ENCODE data around the gene TRIOBP.
"Not testable (repeated sequence)": the region's sequence is repeated elsewhere in the genome, so short reads cannot be mapped to it uniquely, and the experiment has no call there.

Gene TRIOBP

GRCh38 chr22:37690901-37691504 lies 5.8 kb upstream of the TRIOBP start:
- no peak for DNase-seq

GRCh38 chr22:37692627-37693285 lies 4.1 kb upstream of the TRIOBP start:
- DNase-seq, result no peak

GRCh38 chr22:37694131-37694530 lies 2.7 kb upstream of the TRIOBP start:
- not testable (repeated sequence) for DNase-seq

GRCh38 chr22:37696260-37696656 lies 590 bp upstream of the TRIOBP start:
- not testable (repeated sequence) for DNase-seq

- DNase-seq, result no peak
Observed at GRCh38 chr22:37697538-37697835, 639 bp downstream of the TRIOBP start.

- no peak for DNase-seq
Observed at GRCh38 chr22:37701141-37701786, 4.4 kb downstream of the TRIOBP start.

- no peak for DNase-seq
Observed at GRCh38 chr22:37703906-37704305, 7.1 kb downstream of the TRIOBP start.

- no peak for DNase-seq
Observed at GRCh38 chr22:37704645-37705044, 7.8 kb downstream of the TRIOBP start.

GRCh38 chr22:37705205-37705604 lies 8.4 kb downstream of the TRIOBP start:
- DNase-seq, result no peak

GRCh38 chr22:37708580-37709444 lies 12.0 kb downstream of the TRIOBP start:
- no peak for DNase-seq

GRCh38 chr22:37709445-37709765 lies 12.6 kb downstream of the TRIOBP start:
- DNase-seq, result no peak

- DNase-seq, result no peak
Observed at GRCh38 chr22:37710675-37711074, 13.8 kb downstream of the TRIOBP start.

- DNase-seq, result no peak
Observed at GRCh38 chr22:37711490-37711889, 14.6 kb downstream of the TRIOBP start.

- no peak for DNase-seq
Observed at GRCh38 chr22:37713761-37714160, 16.9 kb downstream of the TRIOBP start.

- DNase-seq, result no peak
Observed at GRCh38 chr22:37714634-37715033, 17.8 kb downstream of the TRIOBP start.

- no peak for DNase-seq
Observed at GRCh38 chr22:37715760-37716159, 18.9 kb downstream of the TRIOBP start.

- no peak for DNase-seq
Observed at GRCh38 chr22:37716708-37717107, 19.9 kb downstream of the TRIOBP start.

- DNase-seq, result not testable (repeated sequence)
Observed at GRCh38 chr22:37717235-37717634, 20.4 kb downstream of the TRIOBP start.

- DNase-seq, result not testable (repeated sequence)
Observed at GRCh38 chr22:37717746-37718305, 21.0 kb downstream of the TRIOBP start.

GRCh38 chr22:37725551-37726240 lies 28.8 kb downstream of the TRIOBP start:
- DNase-seq, result no peak

- DNase-seq, result no peak
Observed at GRCh38 chr22:37726241-37726887, 29.5 kb downstream of the TRIOBP start.

- no peak for DNase-seq
Observed at GRCh38 chr22:37728620-37729019, 31.8 kb downstream of the TRIOBP start.
